HG03159 (cell line): ENCODE data around the gene ZNF366.

Experiments used
- ATAC-seq: cut with Tn5 transposase; IDR thresholded peaks from one replicate; pipeline ENCODE4 v1.9.1; 2021; ENCODE audit warnings: mild to moderate bottlenecking, moderate library complexity; ENCODE audit not compliant: unreplicated experiment

Gene ZNF366

GRCh38 chr5:72441862-72442540 is 65.2 kb downstream of the ZNF366 start:
- no peak for ATAC-seq

GRCh38 chr5:72441094-72441723 is 66.0 kb downstream of the ZNF366 start:
- no peak for ATAC-seq

GRCh38 chr5:72440207-72440638 is 67.0 kb downstream of the ZNF366 start:
- peak; percentile 62 for ATAC-seq

GRCh38 chr5:72439192-72439591 is 68.0 kb downstream of the ZNF366 start:
- no peak for ATAC-seq

GRCh38 chr5:72438141-72438540 is 69.1 kb downstream of the ZNF366 start:
- ATAC-seq: no peak

GRCh38 chr5:72436796-72437471 is 70.3 kb downstream of the ZNF366 start:
- no peak for ATAC-seq

GRCh38 chr5:72434781-72435437 is 72.3 kb downstream of the ZNF366 start:
- ATAC-seq: no peak

- ATAC-seq: no peak
Measured at GRCh38 chr5:72434056-72434780, 73.0 kb downstream of the ZNF366 start.

- ATAC-seq: no peak
Measured at GRCh38 chr5:72433522-72433921, 73.7 kb downstream of the ZNF366 start.

GRCh38 chr5:72428669-72429068 is 78.5 kb downstream of the ZNF366 start:
- ATAC-seq: no peak

- no peak for ATAC-seq
Measured at GRCh38 chr5:72427488-72428437, 79.4 kb downstream of the ZNF366 start.

GRCh38 chr5:72427016-72427415 is 80.2 kb downstream of the ZNF366 start:
- ATAC-seq: no peak

- ATAC-seq: no peak
Measured at GRCh38 chr5:72426019-72426418, 81.2 kb downstream of the ZNF366 start.

- ATAC-seq: no peak
Measured at GRCh38 chr5:72418271-72418670, 88.9 kb downstream of the ZNF366 start.

- no peak for ATAC-seq
Measured at GRCh38 chr5:72417333-72418062, 89.7 kb downstream of the ZNF366 start.

- no peak for ATAC-seq
Measured at GRCh38 chr5:72415616-72416325, 91.4 kb downstream of the ZNF366 start.

- ATAC-seq: no peak
Measured at GRCh38 chr5:72412283-72413055, 94.7 kb downstream of the ZNF366 start.
